Neural progenitor cell (in vitro differentiated cells): ENCODE data around the gene PSD4.

Source experiments
- EZH2 ChIP-seq: fragments of 200-600 bp; sonication (generic); IDR thresholded peaks from 2 replicates; pipeline ENCODE4 v1.6.1; 2017; ENCODE audit warnings: antibody characterized with exemption, mild to moderate bottlenecking, moderate library complexity
- EZH2phosphoT487 ChIP-seq: fragments of 200-600 bp; sonication (generic); IDR thresholded peaks from 2 replicates; pipeline ENCODE4 v1.6.1; 2017; ENCODE audit warnings: antibody characterized with exemption
- TF ChIP-seq, protein P1 (sequence below): fragments of 200-600 bp; sonication (generic); IDR thresholded peaks from 2 replicates; pipeline ENCODE4 v1.5.1; 2017; ENCODE audit warnings: antibody characterized with exemption, mild to moderate bottlenecking

DNA sequence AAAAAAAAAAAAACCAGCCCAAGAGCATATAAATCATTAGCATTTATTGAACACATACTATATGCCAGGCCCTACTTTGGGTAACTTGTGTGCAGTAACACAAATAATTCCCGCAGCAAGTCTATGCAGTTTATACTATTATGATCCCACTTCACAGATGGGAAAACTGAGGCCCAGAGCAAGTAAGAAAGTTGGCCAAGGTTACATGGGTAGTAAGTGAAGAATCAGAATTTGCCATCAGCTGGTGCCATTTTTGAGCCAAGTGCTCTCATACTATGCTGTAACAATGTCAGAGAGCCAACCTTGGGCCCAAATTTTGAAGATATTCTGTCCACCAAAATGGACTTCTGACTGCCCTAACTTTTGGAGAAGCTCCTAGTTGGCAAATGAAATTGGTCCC, 13.5 kb upstream of the PSD4 start:
- TF ChIP-seq, protein P1, sequence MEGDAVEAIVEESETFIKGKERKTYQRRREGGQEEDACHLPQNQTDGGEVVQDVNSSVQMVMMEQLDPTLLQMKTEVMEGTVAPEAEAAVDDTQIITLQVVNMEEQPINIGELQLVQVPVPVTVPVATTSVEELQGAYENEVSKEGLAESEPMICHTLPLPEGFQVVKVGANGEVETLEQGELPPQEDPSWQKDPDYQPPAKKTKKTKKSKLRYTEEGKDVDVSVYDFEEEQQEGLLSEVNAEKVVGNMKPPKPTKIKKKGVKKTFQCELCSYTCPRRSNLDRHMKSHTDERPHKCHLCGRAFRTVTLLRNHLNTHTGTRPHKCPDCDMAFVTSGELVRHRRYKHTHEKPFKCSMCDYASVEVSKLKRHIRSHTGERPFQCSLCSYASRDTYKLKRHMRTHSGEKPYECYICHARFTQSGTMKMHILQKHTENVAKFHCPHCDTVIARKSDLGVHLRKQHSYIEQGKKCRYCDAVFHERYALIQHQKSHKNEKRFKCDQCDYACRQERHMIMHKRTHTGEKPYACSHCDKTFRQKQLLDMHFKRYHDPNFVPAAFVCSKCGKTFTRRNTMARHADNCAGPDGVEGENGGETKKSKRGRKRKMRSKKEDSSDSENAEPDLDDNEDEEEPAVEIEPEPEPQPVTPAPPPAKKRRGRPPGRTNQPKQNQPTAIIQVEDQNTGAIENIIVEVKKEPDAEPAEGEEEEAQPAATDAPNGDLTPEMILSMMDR, result no peak
- TF ChIP-seq EZH2phosphoT487 (no peak), EZH2 (no peak)
